AG04450 (cell line): ENCODE data around the gene FGGY. TPM values are rescaled to one million over a fixed set of nuclear protein-coding genes. Genes with fewer than 3 reads are reported as not detected.

Source experiments
- CTCF ChIA-PET: fragments of 300-600, 350-600 bp; formaldehyde crosslinking; extraction: SDS; loops from one replicate; lab custom pipeline; 2022; ENCODE audit warnings: antibody characterized with exemption, inconsistent platforms; lab: Charles Lee
- POLR2A ChIA-PET: fragments of 350-600 bp; formaldehyde crosslinking; extraction: SDS; loops from one replicate; lab custom pipeline; 2021; ENCODE audit warnings: antibody characterized with exemption, inconsistent platforms; lab: Yijun Ruan, JAX
- DNase-seq: peaks from one replicate; pipeline ENCODE4 v3.0.0-alpha.2; 2011; ENCODE audit warnings: low read depth, low spot score
- H3K27ac ChIP-seq: one replicate; pipeline ENCODE4 v1.5.1; 2012; ENCODE audit warnings: low read depth, low read length, control low read depth
- H3K27me3 ChIP-seq: one replicate; pipeline ENCODE4 v1.6.0; 2012; ENCODE audit warnings: low read length; ENCODE audit not compliant: control insufficient read depth, insufficient read depth
- H3K4me3 ChIP-seq: 2 replicates; pipeline ENCODE4 v1.5.1; 2011; ENCODE audit warnings: mild to moderate bottlenecking, low read depth, low read length, control low read depth
- H3K9me3 ChIP-seq: 2 replicates; pipeline ENCODE4 v1.5.1; 2012; ENCODE audit warnings: low read length; ENCODE audit not compliant: control insufficient read depth, insufficient read depth
- polyA plus RNA-seq: library from polyadenylated mRNA; depleted of rRNA; stranded (reverse); fragments of >200 nt; gene quantifications from 2 replicates; pipeline ENCODE4 v1.2.3, GENCODE V29; 2011
- TF ChIP-seq, protein P1 (sequence below): IDR thresholded peaks from 2 replicates; pipeline ENCODE4 v1.5.1; 2011; ENCODE audit warnings: low read depth, low read length, control low read depth, inconsistent platforms

The FGGY gene
- polyA plus RNA-seq, 1 experiment: 11.8 TPM

DNA sequence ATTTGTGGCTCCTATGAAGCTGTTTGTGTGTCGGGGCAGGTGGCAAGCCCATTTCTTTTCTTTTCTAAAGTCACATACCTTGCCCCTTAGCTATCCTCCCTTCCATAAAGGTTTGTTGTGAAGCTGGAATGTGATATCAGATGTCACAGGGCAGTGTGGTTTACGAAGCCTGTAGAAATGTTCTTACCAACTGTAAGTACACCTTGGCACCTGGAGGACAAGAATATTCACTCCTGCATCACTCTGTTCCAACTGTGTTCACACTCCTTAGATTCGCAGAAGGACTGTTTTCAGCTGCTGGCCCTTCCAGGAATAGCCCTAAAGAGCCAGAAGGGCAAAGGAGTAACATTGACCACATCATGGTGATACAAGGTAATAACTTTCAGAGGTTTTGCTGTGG, 176.9 kb downstream of the FGGY start:
- DNase-seq: no peak
- Histone ChIP-seq H3K27me3 (no peaks in the 10 kb centered on the region), H3K27ac (no peak overlapping the region), H3K4me3 (no peak overlapping the region), H3K9me3 (peaks cover 8% of the 10 kb centered on the region; the same call in 1 of the 2 replicates)
- ChIA-PET CTCF (no interaction called here), POLR2A (no interaction called here)
- TF ChIP-seq, protein P1, sequence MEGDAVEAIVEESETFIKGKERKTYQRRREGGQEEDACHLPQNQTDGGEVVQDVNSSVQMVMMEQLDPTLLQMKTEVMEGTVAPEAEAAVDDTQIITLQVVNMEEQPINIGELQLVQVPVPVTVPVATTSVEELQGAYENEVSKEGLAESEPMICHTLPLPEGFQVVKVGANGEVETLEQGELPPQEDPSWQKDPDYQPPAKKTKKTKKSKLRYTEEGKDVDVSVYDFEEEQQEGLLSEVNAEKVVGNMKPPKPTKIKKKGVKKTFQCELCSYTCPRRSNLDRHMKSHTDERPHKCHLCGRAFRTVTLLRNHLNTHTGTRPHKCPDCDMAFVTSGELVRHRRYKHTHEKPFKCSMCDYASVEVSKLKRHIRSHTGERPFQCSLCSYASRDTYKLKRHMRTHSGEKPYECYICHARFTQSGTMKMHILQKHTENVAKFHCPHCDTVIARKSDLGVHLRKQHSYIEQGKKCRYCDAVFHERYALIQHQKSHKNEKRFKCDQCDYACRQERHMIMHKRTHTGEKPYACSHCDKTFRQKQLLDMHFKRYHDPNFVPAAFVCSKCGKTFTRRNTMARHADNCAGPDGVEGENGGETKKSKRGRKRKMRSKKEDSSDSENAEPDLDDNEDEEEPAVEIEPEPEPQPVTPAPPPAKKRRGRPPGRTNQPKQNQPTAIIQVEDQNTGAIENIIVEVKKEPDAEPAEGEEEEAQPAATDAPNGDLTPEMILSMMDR: no peak

- peaks cover 8% of the 10 kb centered on the region; the same call in 1 of the 2 replicates for H3K9me3 ChIP-seq
- TF ChIP-seq, protein P1: no peak
- CTCF ChIA-PET: no interaction called here
Observed at GRCh38 chr1:59474496-59474895, 177.6 kb downstream of the FGGY start.

DNA sequence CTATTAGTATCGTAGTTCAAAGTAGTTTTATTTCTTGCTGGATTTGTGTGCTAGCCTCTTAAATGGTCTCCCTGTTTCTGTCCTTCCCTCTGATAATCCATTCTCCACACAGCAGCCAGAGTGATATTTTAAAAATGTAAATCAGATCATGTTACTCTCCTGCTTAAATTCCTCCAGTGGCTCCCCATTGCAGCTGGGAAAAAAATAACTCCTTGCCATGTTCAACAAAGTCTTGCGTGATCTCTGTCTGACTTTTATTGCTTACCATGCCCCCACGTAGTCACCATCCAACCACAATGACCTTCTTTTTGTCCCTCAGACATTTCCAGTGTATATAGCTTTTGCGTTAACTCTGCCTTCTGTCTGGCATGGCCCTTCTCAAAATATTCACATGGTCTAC, 178.8 kb downstream of the FGGY start:
- TF ChIP-seq, protein P1: no peak
- Histone ChIP-seq H3K27ac (no peak overlapping the region), H3K27me3 (no peaks in the 10 kb centered on the region), H3K9me3 (peaks cover 8% of the 10 kb centered on the region; the same call in 1 of the 2 replicates), H3K4me3 (no peak overlapping the region)
- DNase-seq: no peak
- ChIA-PET CTCF (no interaction called here), POLR2A (no interaction called here)

More at GRCh38 chr1:59474496-59474895, 177.6 kb downstream of the FGGY start:
- Histone ChIP-seq H3K27me3 (no peaks in the 10 kb centered on the region), H3K27ac (no peak overlapping the region), H3K4me3 (no peak overlapping the region)
- DNase-seq: no peak
- POLR2A ChIA-PET: no interaction called here

DNA sequence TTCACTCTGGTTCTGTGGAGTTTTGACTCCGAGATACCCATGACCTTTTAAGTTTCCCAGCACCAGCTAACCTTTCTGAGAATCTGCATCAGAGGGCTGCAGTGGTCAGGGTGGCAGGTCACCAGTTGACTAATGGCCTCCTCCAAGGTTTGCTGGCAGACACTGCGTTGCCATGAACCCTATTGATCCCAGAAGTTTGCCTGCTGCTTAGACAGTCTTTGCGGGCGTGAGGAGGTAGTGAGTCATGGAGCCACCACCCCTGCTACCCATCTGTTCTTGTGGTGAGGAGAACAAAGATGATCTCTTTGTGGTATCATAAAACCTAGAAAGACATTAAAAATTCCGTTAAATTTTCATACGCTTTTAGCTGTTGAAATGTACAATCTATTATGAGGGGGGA, 180.4 kb downstream of the FGGY start:
- POLR2A ChIA-PET: no interaction called here
- CTCF ChIA-PET: no interaction called here
- H3K4me3 ChIP-seq: no peak overlapping the region
- no peaks in the 10 kb centered on the region for H3K27me3 ChIP-seq
- TF ChIP-seq, protein P1: no peak
- no peak for DNase-seq
- H3K9me3 ChIP-seq: peaks cover 1% of the 10 kb centered on the region; the same call in 1 of the 2 replicates
- H3K27ac ChIP-seq: no peak overlapping the region

GRCh38 chr1:59477867-59478266, 181.0 kb downstream of the FGGY start:
- DNase-seq: no peak
- CTCF ChIA-PET: no interaction called here
- H3K9me3 ChIP-seq: no peaks in the 10 kb centered on the region
- TF ChIP-seq, protein P1: no peak
- H3K27me3 ChIP-seq: no peaks in the 10 kb centered on the region
- H3K27ac ChIP-seq: no peak overlapping the region
- H3K4me3 ChIP-seq: no peak overlapping the region
- POLR2A ChIA-PET: no interaction called here
